Transverse colon (tissue), 4 donors: ENCODE results near the gene SLC24A2.

Source experiments
- EP300 ChIP-seq: sonication (generic); formaldehyde crosslinking; IDR thresholded peaks from one replicate; pipeline ENCODE4 v1.6.1; 2017; ENCODE audit warnings: antibody characterized with exemption, low read depth
- POLR2A ChIP-seq: fragments of 450-650 bp; IDR thresholded peaks from one replicate; pipeline ENCODE4 v1.6.1; 2016; ENCODE audit warnings: antibody characterized with exemption, mild to moderate bottlenecking, moderate library complexity
- POLR2AphosphoS5 ChIP-seq, 3 donors: sonication (generic); formaldehyde crosslinking; IDR thresholded peaks; one replicate each; pipeline ENCODE4 v1.6.1; 2016; ENCODE audit warnings: antibody characterized with exemption in 3 of 3
- TF ChIP-seq, protein P1 (sequence below), 5 experiments: fragments of 200-600 bp in 3 of 5; fragments of 450-650 bp in 2 of 5; sonication (generic) in 3 of 5; IDR thresholded peaks; 1 replicate in 2 of 5; 2 replicates in 3 of 5; pipeline ENCODE4 v1.5.1; 2016 to 2017; ENCODE audit warnings: antibody characterized with exemption in 5 of 5, inconsistent platforms in 3 of 5, mild to moderate bottlenecking in 2 of 5, moderate library complexity in 1 of 5

GRCh38 chr9:19800884-19801283, 12.0 kb upstream of the SLC24A2 start:
- TF ChIP-seq, protein P1, sequence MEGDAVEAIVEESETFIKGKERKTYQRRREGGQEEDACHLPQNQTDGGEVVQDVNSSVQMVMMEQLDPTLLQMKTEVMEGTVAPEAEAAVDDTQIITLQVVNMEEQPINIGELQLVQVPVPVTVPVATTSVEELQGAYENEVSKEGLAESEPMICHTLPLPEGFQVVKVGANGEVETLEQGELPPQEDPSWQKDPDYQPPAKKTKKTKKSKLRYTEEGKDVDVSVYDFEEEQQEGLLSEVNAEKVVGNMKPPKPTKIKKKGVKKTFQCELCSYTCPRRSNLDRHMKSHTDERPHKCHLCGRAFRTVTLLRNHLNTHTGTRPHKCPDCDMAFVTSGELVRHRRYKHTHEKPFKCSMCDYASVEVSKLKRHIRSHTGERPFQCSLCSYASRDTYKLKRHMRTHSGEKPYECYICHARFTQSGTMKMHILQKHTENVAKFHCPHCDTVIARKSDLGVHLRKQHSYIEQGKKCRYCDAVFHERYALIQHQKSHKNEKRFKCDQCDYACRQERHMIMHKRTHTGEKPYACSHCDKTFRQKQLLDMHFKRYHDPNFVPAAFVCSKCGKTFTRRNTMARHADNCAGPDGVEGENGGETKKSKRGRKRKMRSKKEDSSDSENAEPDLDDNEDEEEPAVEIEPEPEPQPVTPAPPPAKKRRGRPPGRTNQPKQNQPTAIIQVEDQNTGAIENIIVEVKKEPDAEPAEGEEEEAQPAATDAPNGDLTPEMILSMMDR (IDR thresholded peaks at IDR 0.05), result no peak
- TF ChIP-seq POLR2A (no peak), EP300 (no peak), POLR2AphosphoS5 (IDR thresholded peaks at IDR 0.05) (no peak)
